Breast epithelium (tissue), 3 donors: Measurements from ENCODE around the gene PDIA3.

Source experiments
- POLR2AphosphoS5 ChIP-seq, 3 donors: sonication (generic); formaldehyde crosslinking; IDR thresholded peaks; one replicate each; pipeline ENCODE4 v1.6.1; 2017; ENCODE audit warnings: antibody characterized with exemption in 3 of 3
- TF ChIP-seq, protein P1 (sequence below), 3 donors: fragments of 450-650 bp; IDR thresholded peaks; one replicate each; pipeline ENCODE4 v1.5.1; 2016 to 2017; ENCODE audit warnings: antibody characterized with exemption in 3 of 3, mild to moderate bottlenecking in 3 of 3, moderate library complexity in 3 of 3

DNA sequence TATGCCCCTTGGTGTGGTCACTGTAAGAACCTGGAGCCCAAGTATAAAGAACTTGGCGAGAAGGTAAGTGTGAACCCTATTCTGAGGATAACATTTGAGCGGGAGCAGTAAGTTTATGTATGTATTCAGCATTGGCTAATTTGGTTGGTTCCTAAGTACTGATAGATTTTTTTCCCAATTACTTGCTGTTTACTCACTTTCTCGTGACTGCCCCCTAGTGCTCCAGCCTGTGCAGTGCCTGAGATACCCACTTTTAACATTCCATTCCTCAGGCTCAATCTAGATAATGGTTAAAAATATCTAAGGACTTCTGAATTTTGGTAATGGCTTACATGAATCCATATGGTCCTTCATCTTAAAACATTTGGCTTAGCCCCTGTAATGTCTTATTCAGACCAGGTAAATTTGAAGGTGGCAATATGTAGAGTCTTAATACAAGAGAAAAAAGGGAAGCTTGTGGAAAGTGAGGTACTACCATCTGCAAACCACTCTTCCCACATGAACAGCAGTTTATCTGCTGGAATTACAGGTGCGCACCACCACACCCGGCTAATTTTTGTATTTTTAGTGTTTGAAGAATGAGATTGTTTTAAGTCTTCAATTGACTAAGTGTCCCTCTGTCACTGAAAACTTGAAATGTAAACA, 23.5 kb downstream of the PDIA3 start:
- TF ChIP-seq, protein P1, sequence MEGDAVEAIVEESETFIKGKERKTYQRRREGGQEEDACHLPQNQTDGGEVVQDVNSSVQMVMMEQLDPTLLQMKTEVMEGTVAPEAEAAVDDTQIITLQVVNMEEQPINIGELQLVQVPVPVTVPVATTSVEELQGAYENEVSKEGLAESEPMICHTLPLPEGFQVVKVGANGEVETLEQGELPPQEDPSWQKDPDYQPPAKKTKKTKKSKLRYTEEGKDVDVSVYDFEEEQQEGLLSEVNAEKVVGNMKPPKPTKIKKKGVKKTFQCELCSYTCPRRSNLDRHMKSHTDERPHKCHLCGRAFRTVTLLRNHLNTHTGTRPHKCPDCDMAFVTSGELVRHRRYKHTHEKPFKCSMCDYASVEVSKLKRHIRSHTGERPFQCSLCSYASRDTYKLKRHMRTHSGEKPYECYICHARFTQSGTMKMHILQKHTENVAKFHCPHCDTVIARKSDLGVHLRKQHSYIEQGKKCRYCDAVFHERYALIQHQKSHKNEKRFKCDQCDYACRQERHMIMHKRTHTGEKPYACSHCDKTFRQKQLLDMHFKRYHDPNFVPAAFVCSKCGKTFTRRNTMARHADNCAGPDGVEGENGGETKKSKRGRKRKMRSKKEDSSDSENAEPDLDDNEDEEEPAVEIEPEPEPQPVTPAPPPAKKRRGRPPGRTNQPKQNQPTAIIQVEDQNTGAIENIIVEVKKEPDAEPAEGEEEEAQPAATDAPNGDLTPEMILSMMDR (IDR thresholded peaks at IDR 0.05), result peak; percentile 52 to 60 (median 53)
- TF ChIP-seq POLR2AphosphoS5 (IDR thresholded peaks at IDR 0.05), result no peak
